GM15510 (cell line): ENCODE results near the gene RPS6KA6.

Experiments used
- POLR2A ChIP-seq: IDR thresholded peaks from 3 replicates; pipeline ENCODE4 v1.6.1; 2011; ENCODE audit warnings: borderline replicate concordance; ENCODE audit not compliant: insufficient read length; ENCODE audit errors: extremely low read depth

Gene RPS6KA6

DNA sequence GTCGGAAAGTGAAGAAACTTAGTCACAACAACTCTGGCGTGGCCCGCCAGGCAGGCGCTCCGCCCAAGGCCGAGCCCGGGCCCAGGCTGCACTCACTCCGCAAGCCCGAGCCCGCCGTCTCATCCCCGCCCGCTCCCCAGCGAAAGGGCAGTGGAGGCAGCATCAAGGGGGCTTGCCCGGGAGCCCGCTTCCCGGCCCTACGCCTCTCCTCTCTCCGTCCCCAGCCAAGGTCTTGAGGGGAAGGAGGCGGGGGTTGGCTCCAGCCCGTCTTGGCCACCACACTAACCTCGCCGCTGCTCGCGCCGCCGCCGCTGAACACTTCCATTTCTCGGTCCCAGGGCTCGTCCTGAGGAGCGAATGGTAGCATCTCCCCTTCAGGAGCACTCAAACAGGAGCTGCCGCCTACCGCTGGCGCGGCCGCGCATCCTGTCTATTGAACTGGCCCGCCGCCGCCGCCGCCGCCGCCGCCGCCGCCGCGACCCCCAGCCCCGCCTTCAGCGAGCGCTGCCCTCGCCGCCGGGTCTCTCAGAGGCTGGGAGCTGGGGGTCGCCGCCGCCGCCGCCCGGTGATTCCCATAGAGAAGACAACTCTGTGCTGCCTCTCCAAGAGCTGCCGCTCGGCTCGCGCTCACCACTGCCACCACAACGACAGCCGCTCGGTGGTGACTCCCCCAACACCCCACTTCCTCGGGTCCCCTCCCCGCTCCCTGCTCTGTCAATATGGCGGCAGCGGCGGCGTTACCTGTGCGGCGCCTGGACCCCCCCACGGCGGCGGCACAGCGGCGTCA, at the start of gene RPS6KA6:
Gene RPS6KA6, minus strand, starts transcription at position 667 of the 787 bp plus-strand sequence. Its CDS starts 300 bp downstream, at position 367.
- TF ChIP-seq POLR2A, result no peak

DNA sequence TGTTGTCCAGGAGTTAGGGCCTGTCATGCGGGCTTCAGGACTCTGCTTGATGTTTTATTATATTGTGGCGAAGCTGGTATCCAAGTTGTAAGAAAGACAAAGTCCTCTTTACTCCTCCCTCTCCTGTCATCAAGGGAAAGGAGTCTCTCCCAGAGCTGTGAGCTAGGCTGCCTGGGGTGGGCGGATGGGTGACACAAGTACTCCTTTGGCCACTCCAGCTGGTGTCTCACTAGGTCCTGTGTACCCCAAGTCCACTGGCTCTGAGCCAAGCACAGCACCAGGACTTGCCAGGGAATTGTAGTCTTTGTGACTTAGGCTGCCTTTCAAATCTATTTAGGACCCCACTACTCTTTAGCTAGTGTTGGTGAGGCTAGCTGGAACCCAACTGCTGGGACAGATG, 36.7 kb upstream of the RPS6KA6 start:
- no peak for TF ChIP-seq POLR2A

DNA sequence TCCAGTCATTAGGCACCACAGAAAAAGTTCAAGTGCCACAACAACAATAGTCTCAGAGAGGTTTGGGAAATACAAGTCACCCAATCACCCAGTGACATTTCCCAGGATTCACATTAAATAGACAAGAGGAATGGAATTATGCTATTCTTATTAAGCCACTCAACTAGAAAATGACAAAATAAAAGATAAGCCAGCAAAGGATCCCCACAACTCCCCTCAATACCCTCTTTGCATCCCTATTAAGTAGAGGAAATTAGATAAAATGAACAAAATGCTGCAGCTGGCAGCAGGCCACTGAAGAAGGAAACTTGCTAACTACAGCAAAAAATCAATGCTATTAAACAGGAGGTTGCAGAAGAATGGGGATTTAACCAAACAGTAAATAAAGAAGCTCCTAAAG, 35.3 kb upstream of the RPS6KA6 start:
- TF ChIP-seq POLR2A, result no peak

DNA sequence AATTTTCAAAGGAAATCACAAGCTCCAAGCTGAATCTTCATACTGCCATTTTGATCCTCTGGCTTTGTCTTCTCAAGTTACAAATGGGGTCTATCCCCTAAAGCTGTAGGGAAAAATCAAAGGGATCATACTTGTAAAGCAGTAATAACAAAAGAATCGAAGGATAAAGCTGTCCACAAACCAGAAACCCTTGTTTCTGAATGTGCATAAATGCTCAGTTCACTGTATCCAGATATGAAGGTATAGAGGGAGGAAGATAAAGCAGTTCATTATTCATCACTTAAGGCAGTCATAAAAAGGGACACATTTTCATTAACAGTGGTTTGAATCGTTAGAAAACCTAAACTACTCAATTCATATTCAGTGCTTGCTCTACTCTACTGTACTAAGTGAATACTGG, 33.2 kb upstream of the RPS6KA6 start:
- no peak for TF ChIP-seq POLR2A

DNA sequence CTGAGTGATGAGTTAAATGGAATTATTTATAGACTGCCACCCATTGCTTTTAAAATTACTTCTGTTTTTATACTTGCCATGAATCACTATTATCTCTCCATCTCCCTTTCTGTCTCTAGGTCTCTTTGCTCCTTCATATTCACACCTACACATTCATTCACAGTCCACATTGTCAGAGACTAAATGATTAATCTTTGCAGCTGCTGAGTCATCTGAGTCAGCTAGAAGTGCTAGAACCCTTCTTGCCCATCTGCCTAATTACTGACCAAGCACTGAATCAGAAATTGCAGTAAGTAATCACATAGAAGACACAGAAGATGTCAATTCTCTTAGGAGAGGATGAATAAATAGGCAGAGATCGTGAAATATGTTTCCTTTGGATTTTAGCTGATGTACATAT, 31.6 kb upstream of the RPS6KA6 start:
- TF ChIP-seq POLR2A, result no peak

DNA sequence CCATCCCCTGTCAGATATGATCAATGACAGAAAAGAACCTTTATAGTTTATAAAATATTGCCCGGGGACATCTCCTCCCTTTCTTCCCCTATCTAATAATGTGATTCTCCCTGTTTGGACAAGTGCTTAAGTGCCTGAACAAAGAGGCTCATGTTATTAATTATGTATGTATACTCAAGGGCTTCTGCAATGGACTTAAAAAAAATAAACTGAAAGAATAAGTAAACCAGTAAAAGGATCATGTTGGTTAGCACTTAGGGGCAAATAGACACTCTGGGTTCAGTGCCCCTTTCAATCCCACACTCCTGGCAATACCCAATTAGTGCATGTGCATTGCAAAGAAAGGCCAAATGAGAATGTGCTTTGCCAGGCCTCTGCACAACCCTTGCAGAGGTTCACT, 30.7 kb upstream of the RPS6KA6 start:
- no peak for TF ChIP-seq POLR2A

DNA sequence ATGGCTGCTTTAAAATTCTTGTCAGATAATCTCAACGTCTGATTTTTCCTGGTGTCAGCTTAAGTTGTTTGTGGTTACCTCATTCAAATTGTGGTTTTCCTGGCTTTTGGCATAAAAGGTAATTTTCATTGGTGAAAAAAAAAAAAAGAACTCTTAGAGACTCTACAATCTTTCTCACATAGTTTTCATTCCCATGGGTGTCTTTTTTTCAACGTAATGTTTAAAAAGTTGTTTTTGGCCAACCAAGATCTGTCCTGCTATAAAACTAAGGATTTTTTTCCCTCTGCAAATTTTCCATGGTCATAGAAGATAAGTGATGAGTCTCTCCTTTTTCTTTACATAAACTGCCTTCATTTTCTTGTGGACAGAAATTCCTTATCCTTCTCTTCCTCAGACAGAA, 28.9 kb upstream of the RPS6KA6 start:
- no peak for TF ChIP-seq POLR2A

DNA sequence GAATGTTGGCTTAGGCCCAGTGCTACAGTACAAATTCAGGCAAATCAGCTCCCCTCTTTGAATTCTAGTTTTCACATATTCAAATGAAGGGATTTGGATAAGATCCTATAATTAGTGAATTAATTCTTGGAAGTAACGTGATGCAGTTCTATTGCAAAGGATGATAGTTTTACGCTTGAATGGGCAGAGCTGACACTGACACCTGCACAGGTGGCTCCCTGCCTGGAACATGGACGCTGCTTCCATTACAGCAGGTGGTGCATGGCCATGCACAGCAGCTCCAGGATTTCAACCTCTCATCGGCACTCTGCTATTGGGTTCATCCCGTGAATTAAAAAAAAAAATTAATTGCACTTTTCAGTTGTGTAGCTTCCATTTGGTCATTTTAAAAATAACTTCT, 28.4 kb upstream of the RPS6KA6 start:
- no peak for TF ChIP-seq POLR2A

DNA sequence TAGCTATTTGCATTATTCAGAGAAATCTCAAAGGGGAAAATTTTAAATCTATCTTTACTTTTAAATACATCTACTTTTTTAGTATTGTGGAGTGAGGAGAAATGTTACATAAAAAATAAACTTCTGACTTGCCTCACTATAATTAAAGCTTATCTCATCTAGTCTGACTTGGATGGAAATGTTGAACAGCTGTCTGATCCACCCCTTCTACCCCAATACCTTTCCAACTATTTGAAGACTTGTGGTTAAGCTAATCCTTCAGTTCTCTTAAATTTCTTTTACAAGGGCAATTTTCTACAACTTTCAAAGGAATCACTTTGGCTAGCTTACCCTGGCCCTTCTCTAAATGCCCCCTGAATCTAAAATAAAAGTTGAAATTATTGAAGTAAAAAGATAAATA, 17.3 kb upstream of the RPS6KA6 start:
- no peak for TF ChIP-seq POLR2A

DNA sequence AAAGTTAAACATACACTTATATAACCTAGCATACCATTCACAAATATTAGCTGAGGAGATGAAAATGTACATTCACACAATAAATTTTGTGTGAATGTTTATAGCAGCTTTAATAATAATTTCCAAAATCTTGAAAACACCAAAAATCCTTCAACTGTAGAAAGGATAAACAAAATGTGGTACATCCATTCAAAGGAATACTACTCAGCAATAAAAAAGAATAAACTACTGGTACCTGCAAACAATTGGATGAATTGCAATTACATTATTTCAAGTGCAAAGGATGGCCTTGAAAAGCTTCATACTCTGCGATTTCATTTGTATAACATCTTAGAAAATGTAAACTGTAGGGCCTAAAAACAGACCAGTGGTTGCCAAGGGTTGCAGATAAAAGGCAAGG, 11.7 kb upstream of the RPS6KA6 start:
- no peak for TF ChIP-seq POLR2A

DNA sequence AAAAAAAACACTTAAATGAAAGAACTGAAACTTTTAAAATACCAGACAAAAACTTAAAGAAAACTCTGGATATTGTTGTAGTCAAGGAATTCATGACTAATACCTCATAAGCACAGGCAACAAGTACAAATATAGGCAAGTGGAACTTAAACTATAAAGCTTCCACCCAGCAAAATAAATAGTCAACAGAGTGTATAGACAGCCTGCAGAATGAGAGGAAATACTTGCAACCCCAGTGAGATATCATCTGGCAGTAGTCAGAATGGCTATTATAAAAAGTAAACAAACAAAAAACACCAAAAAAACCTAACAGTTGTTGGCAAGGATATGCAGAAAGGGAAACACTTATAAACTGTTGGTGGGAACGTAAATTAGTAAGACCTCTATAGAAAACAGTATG, 9.6 kb upstream of the RPS6KA6 start:
- TF ChIP-seq POLR2A, result no peak

DNA sequence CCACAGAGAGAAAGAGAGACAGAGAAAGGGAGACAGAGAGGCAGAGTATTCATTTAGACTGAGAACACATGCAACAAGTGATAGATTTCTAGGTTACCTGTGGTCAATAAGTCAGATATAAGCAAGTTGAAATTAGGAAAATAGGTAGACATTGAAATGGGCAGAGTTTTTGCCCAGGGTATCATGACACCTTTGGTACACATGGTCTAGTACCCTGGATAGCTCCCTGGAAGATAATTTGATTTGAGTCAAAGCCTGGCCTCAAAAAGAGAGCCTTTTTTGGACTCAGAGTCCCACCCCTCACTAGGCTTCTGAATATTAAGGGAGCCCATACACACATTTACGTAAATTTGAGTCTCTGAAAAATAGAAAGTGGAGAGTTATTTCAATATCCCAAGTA, 4.0 kb upstream of the RPS6KA6 start:
- TF ChIP-seq POLR2A, result no peak

DNA sequence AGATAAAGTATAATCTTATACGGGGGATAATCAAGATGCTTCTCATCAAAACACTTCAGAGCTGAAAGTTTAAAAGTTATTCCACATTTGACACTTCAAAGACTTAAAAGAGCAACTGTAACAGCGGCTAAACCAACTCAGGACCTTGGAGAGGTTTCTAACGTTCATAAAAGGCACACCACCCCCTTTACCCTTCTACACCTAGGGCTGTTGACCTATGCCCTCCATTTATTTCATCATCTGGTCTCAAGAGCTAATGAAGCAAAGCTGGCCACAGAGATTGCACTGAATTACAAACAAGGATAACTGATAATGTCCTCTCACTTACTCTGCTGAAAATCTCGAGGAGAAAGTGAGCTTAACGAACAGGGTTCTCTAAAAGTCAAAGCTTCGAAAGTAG, 1.1 kb upstream of the RPS6KA6 start:
- TF ChIP-seq POLR2A, result no peak

DNA sequence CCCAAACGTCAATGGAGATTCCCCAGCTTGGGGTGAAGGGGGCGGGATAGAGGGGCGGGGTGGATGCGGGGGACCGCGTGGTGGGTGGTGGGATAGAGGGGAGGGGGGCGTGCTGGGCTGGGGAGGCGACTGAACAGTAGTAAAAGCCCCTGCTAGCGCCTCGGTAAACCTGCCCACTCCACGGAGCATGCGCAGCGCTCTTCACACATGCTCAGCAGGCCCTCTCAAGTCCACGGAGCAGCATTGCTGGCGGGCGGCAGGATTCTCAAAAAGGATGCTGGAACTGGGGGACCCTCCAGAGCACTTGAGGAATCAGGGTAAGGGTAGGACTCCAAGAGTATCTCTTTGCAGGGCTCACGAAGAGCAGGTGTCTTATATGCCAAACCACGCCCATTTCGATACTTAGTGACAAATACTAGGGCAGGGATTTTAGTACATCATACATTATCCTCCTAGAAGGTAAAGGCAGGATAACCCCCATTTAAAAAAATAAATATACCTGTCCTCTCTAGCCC, 378 bp upstream of the RPS6KA6 start:
- no peak for TF ChIP-seq POLR2A

DNA sequence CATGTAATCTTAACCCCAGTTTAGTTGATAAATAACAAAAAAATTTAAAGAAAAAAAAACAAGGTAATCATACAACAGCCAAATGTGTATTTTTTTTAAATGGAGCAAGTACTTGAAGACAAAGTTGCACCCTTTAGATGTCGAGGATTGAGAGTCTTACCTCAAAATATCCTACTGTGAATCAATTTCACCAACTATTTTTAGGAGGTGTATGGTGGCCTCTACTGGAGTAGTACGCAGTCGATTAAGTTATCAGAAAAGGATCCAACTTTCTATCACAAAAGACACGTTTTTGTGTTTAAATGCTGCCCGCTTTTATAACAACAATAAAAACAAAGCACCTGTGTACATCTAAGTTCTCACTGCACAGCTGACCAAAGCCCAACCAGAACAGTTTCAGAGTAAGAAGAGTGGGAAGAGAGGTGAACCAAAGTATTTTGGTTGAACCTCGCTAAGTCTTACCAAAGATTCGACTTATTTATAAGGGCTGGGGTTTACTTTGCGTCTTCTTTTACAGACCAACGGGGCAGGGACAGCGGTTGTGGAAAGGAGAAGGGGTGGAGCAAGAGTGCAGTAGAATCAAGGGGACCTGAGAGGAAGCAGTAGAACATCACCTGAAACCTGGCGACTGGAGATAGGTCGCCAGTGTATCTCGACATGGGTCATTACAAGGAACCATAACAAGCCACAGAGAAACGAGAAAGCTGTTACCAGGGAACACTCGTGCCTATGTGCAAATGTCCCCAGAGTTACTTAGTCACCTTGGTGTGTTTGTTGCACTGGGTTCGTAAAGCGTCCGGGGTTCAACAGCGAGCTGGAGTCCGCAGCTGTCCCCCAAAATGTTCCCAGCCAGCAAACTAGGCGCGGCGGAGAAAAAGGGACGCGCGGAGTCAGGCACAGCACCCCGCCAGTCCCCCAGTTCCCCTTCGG, 1.1 kb downstream of the RPS6KA6 start:
- TF ChIP-seq POLR2A, result no peak
